H1 (cell line): Measurements from ENCODE around the gene MAP4K4. TPM values are rescaled to one million over a fixed set of nuclear protein-coding genes. Genes with fewer than 3 reads are reported as not detected.

ENCODE experiments used
- ASH2L ChIP-seq: fragments of 200-600, 300-600 bp; sonication (generic); IDR thresholded peaks from one replicate; pipeline ENCODE4 v1.7.1; 2017; ENCODE audit warnings: low read length
- BRCA1 ChIP-seq: IDR thresholded peaks from 2 replicates; pipeline ENCODE4 v1.6.1; 2012; ENCODE audit warnings: low read depth, low read length, improper control_type of control experiment
- CHD1 ChIP-seq: IDR thresholded peaks from 2 replicates; pipeline ENCODE4 v1.6.1; 2012; ENCODE audit warnings: low read depth, low read length, improper control_type of control experiment
- CHD7 ChIP-seq: fragments of 300-600 bp; sonication (generic); IDR thresholded peaks from 2 replicates; pipeline ENCODE4 v1.7.1; 2012; ENCODE audit warnings: low read length, moderate library complexity, mild to moderate bottlenecking, inconsistent platforms; ENCODE audit not compliant: insufficient replicate concordance
- SIN3A ChIP-seq, 2 experiments: IDR thresholded peaks in 1 of 2; conservative IDR thresholded peaks in 1 of 2; 2 replicates each; pipeline ENCODE4 v1.6.1; 2011 to 2012; ENCODE audit warnings: low read length in 2 of 2, improper control_type of control experiment in 1 of 2, low read depth in 1 of 2, mild to moderate bottlenecking in 1 of 2
- TBP ChIP-seq: IDR thresholded peaks from 2 replicates; pipeline ENCODE4 v1.6.1; 2011; ENCODE audit warnings: low read depth, low read length, improper control_type of control experiment
- YY1 ChIP-seq: IDR thresholded peaks from 2 replicates; pipeline ENCODE4 v1.6.1; 2011; ENCODE audit warnings: low read depth, mild to moderate bottlenecking, low read length
- polyA plus RNA-seq, 7 experiments: library from polyadenylated mRNA; depleted of rRNA in 3 of 7; stranded (reverse) in 5 of 7; unstranded in 2 of 7; fragments of >200 nt in 5 of 7; fragments of 200-250 nt in 2 of 7; gene quantifications; 1 replicate in 5 of 7; 2 replicates in 1 of 7; 4 replicates in 1 of 7; pipeline versions ENCODE4 v1.2.1 to v1.2.3, GENCODE V29; 2011 to 2013; ENCODE audit warnings: missing spikeins in 2 of 7, mixed read lengths in 2 of 7
- total RNA-seq: library from RNA; stranded (reverse); fragmentation: NEBNext Ultra II Directional; extraction: Animal tissue kit (Norgen Biotek cat#: 25700); gene quantifications from 2 replicates; pipeline ENCODE4 v1.2.1, GENCODE V29; 2021

MAP4K4 gene
- total and polyA plus RNA-seq, 2 of the 8 experiments (the other 6 are each of a cell fraction or from before 2014, with no cell fraction given), result 53.2 to 138 TPM

- TF ChIP-seq CHD7 (no peak), CHD1 (no peak), ASH2L (no peak), BRCA1 (no peak), TBP (no peak), YY1 (no peak), SIN3A (conservative IDR thresholded peaks at IDR 0.05 in 1 of 2, IDR thresholded peaks at IDR 0.05 in 1 of 2; ENCODE audit: low read depth in 1 of 2, low read length in 2 of 2) (no peak)
Observed at GRCh38 chr2:101905746-101906336, 208.3 kb downstream of the MAP4K4 start (continued).
